Measurements from ENCODE around the gene SV2B.
"Not testable (repeated sequence)": the region's sequence is repeated elsewhere in the genome, so short reads cannot be mapped to it uniquely, and the experiment has no call there.

The SV2B gene

GRCh38 chr15:91307601-91308000, 207.5 kb downstream of the SV2B start:
- no peak for DNase-seq

DNA sequence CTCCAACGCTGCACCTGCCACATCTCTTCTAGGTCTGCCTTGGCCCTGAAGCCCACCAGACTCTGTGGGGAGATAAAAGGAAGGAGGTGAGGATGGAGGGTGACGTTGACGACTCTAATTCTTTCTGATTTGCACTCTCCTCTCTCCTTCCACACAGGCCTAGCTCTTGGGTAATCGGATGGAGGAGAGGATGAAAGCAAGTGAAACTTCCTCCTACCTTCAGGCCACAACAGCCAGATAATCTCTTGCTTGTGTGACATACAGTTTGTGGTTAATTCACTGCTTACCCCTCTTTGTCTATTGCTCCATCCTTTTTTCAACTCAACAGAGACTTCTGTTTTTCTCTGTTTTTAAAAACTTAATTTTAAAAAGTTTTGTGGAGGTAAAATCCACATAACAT, 208.1 kb downstream of the SV2B start:
- no peak for DNase-seq

GRCh38 chr15:91308855-91309254, 208.8 kb downstream of the SV2B start:
- DNase-seq: no peak

DNA sequence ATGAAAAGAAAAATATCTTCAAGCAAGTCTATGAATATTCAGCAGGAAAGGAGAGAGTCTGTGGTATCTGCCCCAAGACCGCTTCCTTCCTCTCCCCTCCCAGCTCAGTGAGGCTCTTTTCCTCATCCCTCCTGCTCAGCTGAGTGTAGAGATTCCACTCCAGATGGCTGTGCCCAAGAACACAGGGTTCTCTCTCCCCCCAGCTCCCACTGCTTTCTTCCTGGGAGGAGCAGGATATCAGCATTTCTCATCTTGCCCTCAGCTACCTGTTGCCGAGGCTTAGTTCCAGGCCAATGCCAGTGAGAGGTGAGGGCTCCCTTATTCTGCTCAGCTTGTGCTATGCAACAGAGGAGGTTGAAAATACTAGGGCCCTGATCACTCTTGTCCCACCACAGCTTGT, 211.9 kb downstream of the SV2B start:
- DNase-seq: no peak

GRCh38 chr15:91316126-91316525, 216.1 kb downstream of the SV2B start:
- no peak for DNase-seq

DNA sequence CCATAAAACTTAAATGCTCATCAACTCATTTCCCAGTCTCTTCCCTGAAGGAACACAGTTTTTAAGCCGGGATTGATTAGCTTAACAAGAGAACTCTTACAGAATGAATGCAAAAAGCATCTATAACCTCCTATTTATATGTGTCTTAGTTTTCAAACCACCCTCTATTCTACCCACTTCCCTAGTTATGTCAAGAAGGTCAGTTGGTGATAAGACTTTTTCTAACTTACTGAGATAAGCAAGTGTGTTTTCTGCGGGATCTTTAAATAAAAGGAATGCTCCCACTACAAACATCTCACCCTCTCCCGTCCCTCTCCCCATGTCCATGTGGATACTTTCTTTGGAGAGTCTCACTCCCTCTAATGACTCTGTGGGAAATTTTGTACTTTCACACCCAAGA, 218.5 kb downstream of the SV2B start:
- no peak for DNase-seq

DNA sequence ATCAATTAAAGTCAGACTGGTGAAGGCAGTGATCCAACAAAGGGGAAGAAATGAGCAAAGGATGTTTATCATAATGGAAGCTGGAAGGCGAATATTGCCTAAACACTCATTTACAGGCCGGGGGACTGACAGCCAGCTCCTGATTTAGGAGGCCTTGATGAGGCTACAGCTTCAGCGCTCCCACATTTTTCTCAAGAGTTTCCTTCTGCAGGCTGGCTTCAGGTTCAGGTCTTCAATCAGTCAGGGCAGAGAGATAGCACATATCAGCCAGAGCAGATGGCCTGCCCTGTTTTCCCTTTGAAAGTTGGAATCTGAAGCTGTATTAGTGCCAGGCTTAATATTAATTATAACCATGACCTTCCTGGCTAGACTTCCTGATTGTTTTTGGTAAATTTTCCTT, 218.9 kb downstream of the SV2B start:
- DNase-seq: no peak

- no peak for DNase-seq
These were observed 219.5 kb downstream of the SV2B start for GRCh38 chr15:91319371-91320059.

GRCh38 chr15:91320101-91320500, 220.0 kb downstream of the SV2B start:
- no peak for DNase-seq

GRCh38 chr15:91329914-91330313, 229.9 kb downstream of the SV2B start:
- no peak for DNase-seq

DNA sequence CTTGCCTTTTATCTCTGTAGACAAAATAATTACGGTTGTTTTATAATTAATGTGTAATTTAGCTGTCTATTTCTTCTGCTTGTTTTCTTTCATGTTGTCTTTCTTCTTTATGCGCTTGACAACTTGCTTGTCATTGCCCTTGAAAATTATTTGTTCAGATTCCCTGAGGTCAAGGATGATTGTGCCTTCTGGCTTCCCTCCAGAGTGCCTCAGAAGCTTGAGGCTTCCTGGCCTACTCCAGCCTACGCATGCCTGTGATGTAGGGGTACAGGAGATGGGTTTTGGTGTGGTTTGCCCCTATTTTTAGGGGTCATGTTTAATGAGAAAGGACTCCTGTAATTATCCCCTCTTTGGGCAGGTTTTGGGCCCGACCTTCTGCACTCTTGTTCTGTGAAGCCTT, 231.5 kb downstream of the SV2B start:
- DNase-seq: no peak

DNA sequence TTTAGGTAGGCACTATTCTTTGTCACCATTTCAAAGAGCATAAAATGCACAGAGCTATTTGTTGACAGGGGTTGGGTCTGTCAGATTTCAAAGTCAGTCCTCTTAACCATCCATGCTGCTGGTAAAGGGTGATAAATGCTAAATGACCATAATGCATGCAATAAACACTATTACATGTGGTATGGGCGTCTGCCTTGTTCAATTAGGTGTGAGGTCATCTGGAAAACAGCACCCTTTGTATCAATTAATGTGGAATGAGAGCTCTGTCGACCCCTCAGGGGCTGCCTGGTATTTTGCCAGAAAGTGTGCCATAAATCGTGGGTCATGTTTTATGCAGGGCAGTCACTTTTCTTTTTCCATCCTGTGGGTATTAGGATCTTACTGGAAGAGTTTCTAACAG, 235.6 kb downstream of the SV2B start:
- no peak for DNase-seq

DNA sequence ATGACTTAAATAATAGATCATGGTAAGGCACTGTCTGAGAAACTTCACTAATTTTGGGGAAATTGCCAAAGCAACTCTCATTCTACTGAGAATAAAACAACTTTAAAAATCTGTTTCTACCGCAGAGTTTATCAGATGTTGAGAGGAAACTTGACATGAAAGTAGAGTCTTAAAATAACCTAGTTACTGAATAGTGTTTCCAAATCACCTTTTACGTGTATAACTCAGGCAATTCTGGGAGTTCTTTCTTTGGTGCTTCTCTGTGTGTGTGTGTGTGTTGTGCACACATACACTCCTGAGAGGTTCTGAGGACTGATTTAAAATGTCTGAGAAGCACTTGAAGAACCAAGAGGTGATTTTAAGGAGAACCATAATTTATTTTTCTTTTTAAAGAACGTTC, 236.6 kb downstream of the SV2B start:
- DNase-seq: no peak

DNA sequence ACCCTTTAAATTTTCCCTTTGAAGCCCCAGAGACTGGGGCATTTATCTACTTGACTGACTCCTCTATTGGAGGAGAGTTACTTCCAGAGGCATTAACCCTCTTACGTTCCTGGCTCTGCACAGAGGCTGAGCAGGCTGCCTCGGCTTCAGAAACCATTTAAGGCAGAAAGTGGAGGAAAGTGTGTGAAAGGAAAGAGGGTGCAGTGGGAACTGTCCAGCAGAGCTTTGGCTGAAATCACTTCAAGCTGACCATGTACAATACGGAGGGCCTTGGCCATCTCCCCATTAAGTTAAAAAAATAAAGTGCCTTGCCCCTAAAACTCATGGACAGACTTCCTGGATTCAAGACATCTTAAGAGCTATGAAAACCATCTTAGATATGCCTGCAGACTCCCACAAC, 238.7 kb downstream of the SV2B start:
- no peak for DNase-seq

DNA sequence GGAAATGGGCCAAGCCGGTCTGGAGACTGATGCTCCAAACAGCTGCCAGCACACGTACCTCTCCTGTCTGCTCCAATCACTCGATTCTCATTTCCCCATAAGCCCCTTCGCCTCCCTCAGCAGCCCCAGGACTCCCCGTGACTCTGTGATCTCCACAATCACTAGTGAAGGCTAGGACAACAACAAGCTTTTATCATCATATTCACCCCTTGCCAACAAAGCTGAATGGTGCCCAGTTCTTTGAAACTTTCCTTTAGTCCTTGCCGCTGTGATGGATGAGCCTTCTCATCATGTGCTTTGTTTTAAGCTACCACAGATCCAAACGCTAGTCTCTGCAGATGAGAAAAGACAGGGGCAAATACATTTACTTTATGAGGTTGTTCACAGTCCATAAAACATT, 242.0 kb downstream of the SV2B start:
- peak in 1 of 51 donors; percentile 7 for DNase-seq

GRCh38 chr15:91344912-91345311, 244.9 kb downstream of the SV2B start:
- DNase-seq: not testable (repeated sequence)

DNA sequence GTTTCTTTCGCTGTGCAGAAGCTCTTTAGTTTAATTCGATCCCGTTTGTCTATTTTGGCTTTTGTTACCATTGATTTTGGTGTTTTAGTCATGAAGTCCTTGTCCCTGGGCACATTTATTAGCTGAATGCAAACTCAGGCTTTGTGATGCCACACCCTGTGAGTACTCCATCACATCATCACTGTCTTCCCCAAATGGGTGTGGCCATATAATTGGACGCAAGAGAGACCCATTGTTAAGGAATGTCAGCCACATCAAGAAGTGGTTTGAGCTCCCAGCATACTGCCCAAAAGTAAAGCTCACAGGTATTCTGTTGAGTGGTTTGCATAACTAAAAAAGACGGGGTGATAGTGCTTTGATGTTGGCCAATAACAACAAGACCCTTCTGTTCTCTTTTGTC, 245.7 kb downstream of the SV2B start:
- no peak for DNase-seq

GRCh38 chr15:91346259-91346658, 246.2 kb downstream of the SV2B start:
- DNase-seq: no peak

GRCh38 chr15:91348752-91349500, 248.9 kb downstream of the SV2B start:
- DNase-seq: no peak

Measured in hypothalamus (tissue), 51 donors.